H1 (cell line): ENCODE results near the gene HMX1. TPM values are rescaled to one million over a fixed set of nuclear protein-coding genes. Genes with fewer than 3 reads are reported as not detected.

Experiments
- CTCF ChIA-PET: fragments of 300-600 bp; sonication (Branson Sonifier 250); formaldehyde crosslinking; loops from one replicate; lab custom pipeline; 2021; ENCODE audit not compliant: partially characterized antibody; lab: Charles Lee
- POLR2A ChIA-PET: fragments of 300-600 bp; sonication (Branson Sonifier 250); formaldehyde crosslinking; loops from one replicate; lab custom pipeline; 2021; ENCODE audit warnings: inconsistent platforms; ENCODE audit not compliant: partially characterized antibody; lab: Charles Lee
- DNase-seq, 2 experiments: peaks; one replicate each; pipeline versions ENCODE4 v3.0.0 to v3.0.0-alpha.2; 2010 to 2022; ENCODE audit warnings: low spot score in 2 of 2, low read depth in 1 of 2, mixed read lengths in 1 of 2
- FAIRE-seq: peaks from 2 replicates; lab custom pipeline; 2011; peaks lifted over from hg19 to GRCh38; lab: Jason Lieb, UNC
- H2AFZ ChIP-seq: 2 replicates; pipeline ENCODE4 v1.8.1; 2012; ENCODE audit warnings: low read length, inconsistent platforms
- H2AK5ac ChIP-seq: 2 replicates; pipeline ENCODE4 v1.6.1; 2013; ENCODE audit warnings: low read depth, low read length
- H2BK120ac ChIP-seq: replicated peaks from 2 replicates; pipeline ENCODE3; 2013; ENCODE audit warnings: low read depth, low read length, inconsistent platforms
- H2BK12ac ChIP-seq: 2 replicates; pipeline ENCODE4 v1.6.1; 2013; ENCODE audit warnings: low read depth, low read length
- H2BK15ac ChIP-seq: 2 replicates; pipeline ENCODE4 v1.6.1; 2013; ENCODE audit warnings: low read length
- H2BK20ac ChIP-seq: 2 replicates; pipeline ENCODE4 v1.6.1; 2013; ENCODE audit warnings: low read length
- H2BK5ac ChIP-seq: 2 replicates; pipeline ENCODE4 v1.6.1; 2013; ENCODE audit warnings: low read depth, low read length
- H3K14ac ChIP-seq: 2 replicates; pipeline ENCODE4 v1.6.1; 2013; ENCODE audit warnings: inconsistent platforms; ENCODE audit not compliant: insufficient read length
- H3K18ac ChIP-seq: 2 replicates; pipeline ENCODE4 v1.6.1; 2013; ENCODE audit warnings: low read length; ENCODE audit errors: extremely low read depth
- H3K23ac ChIP-seq: 2 replicates; pipeline ENCODE4 v1.6.1; 2013; ENCODE audit warnings: inconsistent platforms; ENCODE audit not compliant: insufficient read length
- H3K23me2 ChIP-seq: 2 replicates; pipeline ENCODE4 v1.6.1; 2013; ENCODE audit warnings: low read depth, low read length
- H3K27ac ChIP-seq: 2 replicates; pipeline ENCODE4 v1.6.1; 2011; ENCODE audit warnings: low read depth, low read length, inconsistent platforms
- H3K27me3 ChIP-seq, 4 experiments: replicated peaks in 1 of 4; 1 replicate in 1 of 4; 2 replicates in 3 of 4; pipeline versions ENCODE4 v1.6.1 to v1.8.1; 2011 to 2013; ENCODE audit warnings: low read length in 3 of 4, mild to moderate bottlenecking in 3 of 4, inconsistent platforms in 2 of 4, mixed read lengths in 2 of 4, moderate library complexity in 1 of 4; ENCODE audit not compliant: control insufficient read depth in 3 of 4, insufficient read depth in 3 of 4; ENCODE audit errors: extremely low read depth in 1 of 4
- H3K36me3 ChIP-seq, 4 experiments: 2 replicates each; pipeline versions ENCODE4 v1.6.1 to v1.8.1; 2011 to 2013; ENCODE audit warnings: mild to moderate bottlenecking in 4 of 4, low read length in 3 of 4, moderate library complexity in 2 of 4, control low read depth in 1 of 4, inconsistent platforms in 1 of 4; ENCODE audit not compliant: insufficient read depth in 4 of 4, control insufficient read depth in 2 of 4
- H3K4ac ChIP-seq: replicated peaks from 2 replicates; pipeline ENCODE3; 2013; ENCODE audit warnings: low read length, low read depth, mixed read lengths, inconsistent platforms; ENCODE audit not compliant: insufficient read length
- H3K4me1 ChIP-seq, 4 experiments: replicated peaks in 1 of 4; 1 replicate in 1 of 4; 2 replicates in 3 of 4; pipeline versions ENCODE4 v1.6.1 to v1.8.1; 2011 to 2013; ENCODE audit warnings: low read length in 3 of 4, inconsistent platforms in 2 of 4, mixed read lengths in 1 of 4; ENCODE audit not compliant: insufficient read depth in 4 of 4, control insufficient read depth in 3 of 4
- H3K4me2 ChIP-seq, 2 experiments: 2 replicates each; pipeline versions ENCODE4 v1.6.1 to v1.8.1; 2011 to 2013; ENCODE audit warnings: low read depth in 2 of 2, low read length in 2 of 2, control low read depth in 1 of 2, inconsistent platforms in 1 of 2, mild to moderate bottlenecking in 1 of 2; ENCODE audit not compliant: insufficient read depth in 1 of 2
- H3K4me3 ChIP-seq, 4 experiments: fragments of 200-600, 300-600 bp in 1 of 4; sonication (generic), shearing (Covaris generic), sonication (Bioruptor Twin) in 1 of 4; 2 replicates each; pipeline versions ENCODE4 v1.5.1 to v1.8.1; 2011 to 2016; ENCODE audit warnings: low read length in 4 of 4, low read depth in 3 of 4, control low read depth in 2 of 4, inconsistent platforms in 2 of 4, mild to moderate bottlenecking in 2 of 4, mixed read lengths in 1 of 4, moderate library complexity in 1 of 4; ENCODE audit not compliant: insufficient read depth in 2 of 4; ENCODE audit errors: extremely low read depth in 1 of 4
- H3K56ac ChIP-seq: replicated peaks from 2 replicates; pipeline ENCODE3; 2013; ENCODE audit warnings: low read depth, mild to moderate bottlenecking, mixed read lengths, low read length, inconsistent platforms; ENCODE audit not compliant: insufficient read length
- H3K79me1 ChIP-seq: 2 replicates; pipeline ENCODE4 v1.6.1; 2013; ENCODE audit warnings: low read depth, low read length, control low read depth
- H3K79me2 ChIP-seq, 2 experiments: 2 replicates each; pipeline versions ENCODE4 v1.6.1 to v1.8.1; 2012 to 2013; ENCODE audit warnings: low read length in 2 of 2, mild to moderate bottlenecking in 2 of 2, inconsistent platforms in 1 of 2; ENCODE audit not compliant: insufficient read depth in 2 of 2, control insufficient read depth in 1 of 2
- H3K9ac ChIP-seq, 4 experiments: replicated peaks in 1 of 4; 1 replicate in 1 of 4; 2 replicates in 3 of 4; pipeline versions ENCODE4 v1.6.1 to v1.8.1; 2011 to 2013; ENCODE audit warnings: low read depth in 3 of 4, low read length in 3 of 4, control low read depth in 2 of 4, mild to moderate bottlenecking in 2 of 4, moderate library complexity in 2 of 4, inconsistent platforms in 1 of 4; ENCODE audit errors: extremely low read depth in 1 of 4
- H3K9me3 ChIP-seq, 2 experiments: 2 replicates each; pipeline versions ENCODE4 v1.6.1 to v1.8.1; 2012 to 2013; ENCODE audit warnings: mild to moderate bottlenecking in 2 of 2, moderate library complexity in 2 of 2, control low read depth in 1 of 2, inconsistent platforms in 1 of 2, low read depth in 1 of 2, low read length in 1 of 2, mixed read lengths in 1 of 2; ENCODE audit not compliant: insufficient read depth in 2 of 2
- H4K20me1 ChIP-seq, 2 experiments: replicated peaks in 1 of 2; 2 replicates each; pipeline versions ENCODE3 to v1.8.1; 2011 to 2013; ENCODE audit warnings: inconsistent platforms in 2 of 2, low read length in 2 of 2, mild to moderate bottlenecking in 1 of 2; ENCODE audit not compliant: insufficient read depth in 2 of 2, control insufficient read depth in 1 of 2
- H4K5ac ChIP-seq: 2 replicates; pipeline ENCODE4 v1.6.1; 2013; ENCODE audit warnings: low read length, low read depth, mixed read lengths, inconsistent platforms; ENCODE audit not compliant: insufficient read length
- H4K8ac ChIP-seq: 2 replicates; pipeline ENCODE4 v1.8.0; 2013; ENCODE audit warnings: mild to moderate bottlenecking, moderate library complexity, low read length, inconsistent platforms; ENCODE audit not compliant: insufficient read depth; ENCODE audit errors: extremely low read depth
- H4K91ac ChIP-seq: replicated peaks from 2 replicates; pipeline ENCODE3; 2013; ENCODE audit warnings: low read length, mixed read lengths, inconsistent platforms; ENCODE audit not compliant: insufficient read length
- CHD1 ChIP-seq: IDR thresholded peaks from 2 replicates; pipeline ENCODE4 v1.6.1; 2012; ENCODE audit warnings: low read depth, low read length, improper control_type of control experiment
- SAP30 ChIP-seq: fragments of 300-600 bp; sonication (generic); IDR thresholded peaks from 2 replicates; pipeline ENCODE4 v1.7.1; 2012; ENCODE audit warnings: low read length, moderate library complexity, mild to moderate bottlenecking, inconsistent platforms; ENCODE audit not compliant: insufficient read depth, insufficient replicate concordance
- SIN3A ChIP-seq, 2 experiments: IDR thresholded peaks in 1 of 2; conservative IDR thresholded peaks in 1 of 2; 2 replicates each; pipeline ENCODE4 v1.6.1; 2011 to 2012; ENCODE audit warnings: low read length in 2 of 2, improper control_type of control experiment in 1 of 2, low read depth in 1 of 2, mild to moderate bottlenecking in 1 of 2
- SUZ12 ChIP-seq: fragments of 200-600 bp; sonication (generic); IDR thresholded peaks from 2 replicates; pipeline ENCODE4 v1.6.1; 2012; ENCODE audit warnings: mild to moderate bottlenecking, inconsistent platforms, low read length, moderate library complexity, mixed read lengths
- WGBS, 2 experiments: shearing (Covaris generic) in 1 of 2; methylation state at CpG; one replicate each; pipeline versions ENCODE4 v1.1.6 to v1.1.7; 2013 to 2015; ENCODE audit warnings: low lambda C conversion rate in 2 of 2, mixed read lengths in 2 of 2, inconsistent platforms in 1 of 2, low coverage in 1 of 2, missing lambda C conversion rate in 1 of 2; ENCODE audit not compliant: insufficient replicate concordance in 2 of 2, insufficient coverage in 1 of 2, insufficient read length in 1 of 2; ENCODE audit errors: extremely low coverage in 1 of 2, missing lambda C conversion rate in 1 of 2; 5-methylcytosine and 5-hydroxymethylcytosine counted together
- polyA plus RNA-seq, 7 experiments: library from polyadenylated mRNA; depleted of rRNA in 3 of 7; stranded (reverse) in 5 of 7; unstranded in 2 of 7; fragments of >200 nt in 5 of 7; fragments of 200-250 nt in 2 of 7; gene quantifications; 1 replicate in 5 of 7; 2 replicates in 1 of 7; 4 replicates in 1 of 7; pipeline versions ENCODE4 v1.2.1 to v1.2.3, GENCODE V29; 2011 to 2013; ENCODE audit warnings: missing spikeins in 2 of 7, mixed read lengths in 2 of 7
- total RNA-seq: library from RNA; stranded (reverse); fragmentation: NEBNext Ultra II Directional; extraction: Animal tissue kit (Norgen Biotek cat#: 25700); gene quantifications from 2 replicates; pipeline ENCODE4 v1.2.1, GENCODE V29; 2021

Gene HMX1
- total and polyA plus RNA-seq, 2 of the 8 experiments (the other 6 are each of a cell fraction or from before 2014, with no cell fraction given) = 0.26 TPM; not detected in 1

DNA sequence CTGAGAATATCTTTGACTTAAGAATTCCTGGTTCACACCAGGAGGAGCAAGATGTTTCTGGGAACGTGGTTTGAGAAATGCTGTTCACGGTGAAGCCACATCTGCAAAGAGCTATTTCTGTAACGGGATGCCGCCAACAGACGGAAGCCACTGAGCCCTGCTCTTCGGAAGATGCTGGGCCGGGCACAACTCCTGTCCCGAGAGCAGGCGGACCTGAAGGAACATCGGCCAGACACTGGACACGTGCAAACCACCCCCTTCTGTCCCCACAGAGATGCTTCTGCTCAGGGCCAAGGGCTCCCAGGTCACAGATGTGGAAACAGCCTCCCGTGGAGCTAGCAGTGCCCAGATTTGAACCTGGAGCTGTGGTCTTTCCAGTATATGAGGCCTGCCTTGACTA is 24.3 kb downstream of the HMX1 start:
- 85% methylated on average over 12 of the region's 12 CpGs; no CpG with 5 or more reads in 1 of the 2 experiments for WGBS, 2 experiments
- no peak overlapping the region for H4K91ac ChIP-seq
- no peak overlapping the region for H2AFZ ChIP-seq
- H2BK120ac ChIP-seq = no peak overlapping the region
- H2BK20ac ChIP-seq = 0 out of 2 replicates have a peak overlapping the region, but pooled peaks have one; percentile 72
- H3K79me1 ChIP-seq = no peaks in the 10 kb centered on the region
- H2BK12ac ChIP-seq = no peak overlapping the region
- no peak overlapping the region for H2AK5ac ChIP-seq
- H3K14ac ChIP-seq = no peak overlapping the region
- no peaks in the 10 kb centered on the region for H3K4me1 ChIP-seq
- H3K4me2 ChIP-seq = no peak overlapping the region
- TF ChIP-seq SAP30 (no peak), CHD1 (no peak), SIN3A (conservative IDR thresholded peaks at IDR 0.05 in 1 of 2, IDR thresholded peaks at IDR 0.05 in 1 of 2; ENCODE audit: low read depth in 1 of 2, low read length in 2 of 2) (no peak), SUZ12 (no peak; the same call in 1 of the 2 replicates)
- TF ChIP-seq, all 59 proteins: peak for 0
- DNase-seq (peak in 1 of 2 experiments; percentile 35), FAIRE-seq (no peak)
- Histone ChIP-seq H3K9ac (no peak overlapping the region), H3K79me2 (no peaks in the 10 kb centered on the region), H4K8ac (no peak overlapping the region), H4K5ac (no peak overlapping the region), H3K4me3 (no peak overlapping the region), H3K36me3 (no peaks in the 10 kb centered on the region), H2BK15ac (no peak overlapping the region), H2BK5ac (no peak overlapping the region), H3K4ac (no peak overlapping the region), H3K23ac (no peak overlapping the region), H3K27ac (no peak overlapping the region), H3K9me3 (peaks cover 0 to 2% of the 10 kb centered on the region in 2 experiments; a peak in 1 of 4 replicates), H3K23me2 (peaks cover 4% of the 10 kb centered on the region; the same call in 1 of the 2 replicates), H3K18ac (no peak overlapping the region; the same call in 1 of the 2 replicates), H4K20me1 (peaks cover 0 to 3% of the 10 kb centered on the region in 2 experiments), H3K27me3 (peaks cover 0 to 3% (median under 1%) of the 10 kb centered on the region in 4 experiments; a peak in 3 of 7 replicates), H3K56ac (no peak overlapping the region)
- POLR2A ChIA-PET = no interaction called here
- CTCF ChIA-PET = interaction anchor here (0.8 to 2.1 kb wide), 12 partner anchors 9 to 159 kb away, joined by 3 to 7 read pairs (median 4); no protein-coding TSS in a partner anchor
